ENCODE measurements around the gene CALM1. TPM values are rescaled to one million over a fixed set of nuclear protein-coding genes. Genes with fewer than 3 reads are reported as not detected.

The CALM1 gene
- total and polyA plus RNA-seq, 10 of the 15 experiments (the other 5 are each of a cell fraction or from before 2014, with no cell fraction given), result 110 to 729 (median 261) TPM

DNA sequence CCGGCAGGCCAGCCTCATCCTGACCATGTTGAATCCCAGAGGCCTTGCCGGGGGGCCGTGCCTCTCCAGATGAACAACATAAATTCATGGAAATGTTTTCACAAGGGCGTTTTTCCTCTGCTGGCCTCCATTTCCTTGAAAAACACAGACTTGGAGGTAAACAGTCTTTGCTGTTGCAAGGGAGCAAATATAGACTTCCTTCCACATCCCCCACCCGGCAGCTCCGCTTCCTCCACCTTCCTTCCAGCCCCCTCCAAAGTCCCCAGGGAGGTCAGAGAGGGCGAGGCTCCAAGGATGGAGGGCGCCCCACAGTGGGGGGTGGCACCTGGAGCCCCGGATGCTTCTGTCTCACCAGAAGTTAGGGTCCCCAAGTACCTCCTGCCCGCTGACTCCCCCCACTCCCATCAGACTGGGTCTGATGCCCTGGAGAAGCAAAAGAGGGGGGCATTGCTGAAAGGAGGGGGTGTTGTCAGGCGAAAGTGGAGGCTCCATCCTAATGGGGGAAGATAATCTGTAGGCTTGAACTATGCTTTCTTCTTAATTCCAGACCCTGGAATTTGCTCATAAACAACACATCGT lies 31.1 kb downstream of the CALM1 start:
- Histone ChIP-seq H3K4me2 (ENCODE audit: control insufficient read depth, insufficient read depth) (no peak overlapping the region), H3K4me3 (no peak overlapping the region), H3K4me1 (ENCODE audit: control insufficient read depth, insufficient read depth, low read length) (no peaks in the 10 kb centered on the region), H2AFZ (ENCODE audit: control insufficient read depth, low read depth, low read length) (no peak overlapping the region), H3K9me3 (replicated peaks; ENCODE audit: control insufficient read depth, insufficient read depth, low read length) (no peaks in the 10 kb centered on the region), H3K27ac (ENCODE audit: control insufficient read depth, insufficient read depth) (no peak overlapping the region), H3K36me3 (ENCODE audit: control insufficient read depth in 2 of 2, insufficient read depth in 2 of 2, low read length in 1 of 2) (no peaks in the 10 kb centered on the region), H3K27me3 (replicated peaks in 1 of 2; ENCODE audit: control insufficient read depth in 2 of 2, insufficient read depth in 2 of 2, low read length in 1 of 2) (no peaks in the 10 kb centered on the region; a peak in 2 of 4 replicates), H3K79me2 (ENCODE audit: control insufficient read depth, insufficient read depth, low read length) (no peaks in the 10 kb centered on the region), H3K9ac (ENCODE audit: control insufficient read depth, insufficient read depth, low read length) (no peak overlapping the region), H4K20me1 (ENCODE audit: control insufficient read depth, insufficient read depth) (no peaks in the 10 kb centered on the region)
- SMC1A ChIA-PET (ENCODE audit: uncharacterized antibody, unreplicated experiment), result no interaction called here
- intact Hi-C loops (cut with micrococcal nuclease; ENCODE audit: unreplicated experiment), result loop anchor here (10.0 kb wide), 1 partner anchor 177 kb away; no protein-coding TSS in a partner anchor
- DNase-seq (ENCODE audit: low read depth, low spot score) (no peak), ATAC-seq (no peak), FAIRE-seq (no peak)
- 1% methylated on average over 12 of the region's 12 CpGs for WGBS (ENCODE audit: insufficient coverage, insufficient replicate concordance, low lambda C conversion rate, missing lambda C conversion rate)
- BruUV-seq (replicated peaks), result no TSS peak
- RAD21 ChIA-PET (ENCODE audit: unreplicated experiment), result no interaction called here
- CTCF ChIA-PET, result no interaction called here
- POLR2A ChIA-PET, result no interaction called here
- in situ Hi-C loops (cut with MboI), result no loop called here
- no peak for TF ChIP-seq POU2F2 (IDR thresholded peaks at IDR 0.05; ENCODE audit: borderline replicate concordance, low read depth, low read length)
- no peak for TF ChIP-seq ZBTB40 (IDR thresholded peaks at IDR 0.05; ENCODE audit: borderline replicate concordance)
- TF ChIP-seq NFYB (IDR thresholded peaks at IDR 0.05; ENCODE audit: insufficient read depth, low read depth, low read length), result no peak
- TF ChIP-seq, protein P1, sequence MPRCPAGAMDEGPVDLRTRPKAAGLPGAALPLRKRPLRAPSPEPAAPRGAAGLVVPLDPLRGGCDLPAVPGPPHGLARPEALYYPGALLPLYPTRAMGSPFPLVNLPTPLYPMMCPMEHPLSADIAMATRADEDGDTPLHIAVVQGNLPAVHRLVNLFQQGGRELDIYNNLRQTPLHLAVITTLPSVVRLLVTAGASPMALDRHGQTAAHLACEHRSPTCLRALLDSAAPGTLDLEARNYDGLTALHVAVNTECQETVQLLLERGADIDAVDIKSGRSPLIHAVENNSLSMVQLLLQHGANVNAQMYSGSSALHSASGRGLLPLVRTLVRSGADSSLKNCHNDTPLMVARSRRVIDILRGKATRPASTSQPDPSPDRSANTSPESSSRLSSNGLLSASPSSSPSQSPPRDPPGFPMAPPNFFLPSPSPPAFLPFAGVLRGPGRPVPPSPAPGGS (IDR thresholded peaks at IDR 0.05; ENCODE audit: borderline replicate concordance, insufficient read depth, low read depth, low read length, poor library complexity, severe bottlenecking), result no peak
- TF ChIP-seq RFX5 (IDR thresholded peaks at IDR 0.05; ENCODE audit: low read depth, low read length), result no peak
- TF ChIP-seq ATF7 (IDR thresholded peaks at IDR 0.05; ENCODE audit: low read depth), result no peak
- TF ChIP-seq, protein P2, sequence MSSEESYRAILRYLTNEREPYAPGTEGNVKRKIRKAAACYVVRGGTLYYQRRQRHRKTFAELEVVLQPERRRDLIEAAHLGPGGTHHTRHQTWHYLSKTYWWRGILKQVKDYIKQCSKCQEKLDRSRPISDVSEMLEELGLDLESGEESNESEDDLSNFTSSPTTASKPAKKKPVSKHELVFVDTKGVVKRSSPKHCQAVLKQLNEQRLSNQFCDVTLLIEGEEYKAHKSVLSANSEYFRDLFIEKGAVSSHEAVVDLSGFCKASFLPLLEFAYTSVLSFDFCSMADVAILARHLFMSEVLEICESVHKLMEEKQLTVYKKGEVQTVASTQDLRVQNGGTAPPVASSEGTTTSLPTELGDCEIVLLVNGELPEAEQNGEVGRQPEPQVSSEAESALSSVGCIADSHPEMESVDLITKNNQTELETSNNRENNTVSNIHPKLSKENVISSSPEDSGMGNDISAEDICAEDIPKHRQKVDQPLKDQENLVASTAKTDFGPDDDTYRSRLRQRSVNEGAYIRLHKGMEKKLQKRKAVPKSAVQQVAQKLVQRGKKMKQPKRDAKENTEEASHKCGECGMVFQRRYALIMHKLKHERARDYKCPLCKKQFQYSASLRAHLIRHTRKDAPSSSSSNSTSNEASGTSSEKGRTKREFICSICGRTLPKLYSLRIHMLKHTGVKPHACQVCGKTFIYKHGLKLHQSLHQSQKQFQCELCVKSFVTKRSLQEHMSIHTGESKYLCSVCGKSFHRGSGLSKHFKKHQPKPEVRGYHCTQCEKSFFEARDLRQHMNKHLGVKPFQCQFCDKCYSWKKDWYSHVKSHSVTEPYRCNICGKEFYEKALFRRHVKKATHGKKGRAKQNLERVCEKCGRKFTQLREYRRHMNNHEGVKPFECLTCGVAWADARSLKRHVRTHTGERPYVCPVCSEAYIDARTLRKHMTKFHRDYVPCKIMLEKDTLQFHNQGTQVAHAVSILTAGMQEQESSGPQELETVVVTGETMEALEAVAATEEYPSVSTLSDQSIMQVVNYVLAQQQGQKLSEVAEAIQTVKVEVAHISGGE (CRISPR knock-in tag; IDR thresholded peaks at IDR 0.05), result no peak
- TF ChIP-seq SRF (IDR thresholded peaks at IDR 0.05; ENCODE audit: low read depth in 2 of 2, low read length in 2 of 2), result no peak
- no peak for TF ChIP-seq TCF12 (IDR thresholded peaks at IDR 0.05; ENCODE audit: low read depth, low read length)
- TF ChIP-seq GABPA (IDR thresholded peaks at IDR 0.05; ENCODE audit: low read depth), result no peak
- TF ChIP-seq RAD51 (IDR thresholded peaks at IDR 0.05), result no peak
- no peak for TF ChIP-seq CTCF (IDR thresholded peaks at IDR 0.05 in 2 of 3, conservative IDR thresholded peaks at IDR 0.05 in 1 of 3; ENCODE audit: control insufficient read depth in 2 of 3, extremely low read depth in 1 of 3, insufficient read depth in 1 of 3, low read depth in 3 of 3, low read length in 3 of 3)
- no peak for TF ChIP-seq MXI1 (IDR thresholded peaks at IDR 0.05; ENCODE audit: low read depth, low read length)

Measured in GM12878 (cell line).